Endothelial cell (in vitro differentiated cells): ENCODE results near the gene FRMD4A. TPM values are rescaled to one million over a fixed set of nuclear protein-coding genes. Genes with fewer than 3 reads are reported as not detected.
A peak's percentile ranks its signal among the peaks of the same experiment; 100 is the strongest.

Source experiments
- DNase-seq: peaks from one replicate; pipeline ENCODE4 v3.0.0; 2021; ENCODE audit warnings: low spot score
- H3K27ac Mint-ChIP-seq: one replicate; pipeline ENCODE4 v1.8.0; 2021; ENCODE audit warnings: mixed read lengths, inconsistent platforms; ENCODE audit not compliant: unreplicated experiment
- H3K27me3 Mint-ChIP-seq: one replicate; pipeline ENCODE4 v1.8.0; 2021; ENCODE audit warnings: mild to moderate bottlenecking, moderate library complexity, mixed read lengths, inconsistent platforms; ENCODE audit not compliant: unreplicated experiment
- H3K36me3 Mint-ChIP-seq: one replicate; pipeline ENCODE4 v1.8.0; 2021; ENCODE audit warnings: mild to moderate bottlenecking, low read depth, mixed read lengths, inconsistent platforms; ENCODE audit not compliant: unreplicated experiment
- H3K4me1 Mint-ChIP-seq: one replicate; pipeline ENCODE4 v1.8.0; 2021; ENCODE audit warnings: mild to moderate bottlenecking, mixed read lengths, inconsistent platforms; ENCODE audit not compliant: unreplicated experiment
- H3K4me3 Mint-ChIP-seq: one replicate; pipeline ENCODE4 v1.8.0; 2021; ENCODE audit warnings: mild to moderate bottlenecking, mixed read lengths, inconsistent platforms; ENCODE audit not compliant: unreplicated experiment
- H3K9me3 Mint-ChIP-seq: one replicate; pipeline ENCODE4 v1.8.0; 2021; ENCODE audit warnings: mixed read lengths, inconsistent platforms; ENCODE audit not compliant: unreplicated experiment
- total RNA-seq: library from RNA; stranded (reverse); fragmentation: NEBNext Ultra II Directional; extraction: Animal tissue kit (Norgen Biotek cat#: 25700); gene quantifications from one replicate; pipeline ENCODE4 v1.2.1, GENCODE V29; 2021; ENCODE audit not compliant: unreplicated experiment
- TF ChIP-seq, protein P1 (sequence below): fragments of 200-600 bp; sonication (generic); IDR thresholded peaks from one replicate; pipeline ENCODE4 v1.5.0; 2021; ENCODE audit warnings: antibody characterized with exemption; ENCODE audit not compliant: unreplicated experiment

The FRMD4A gene
- total RNA-seq, 1 donor from 2014 or later = 68.9 TPM

DNA sequence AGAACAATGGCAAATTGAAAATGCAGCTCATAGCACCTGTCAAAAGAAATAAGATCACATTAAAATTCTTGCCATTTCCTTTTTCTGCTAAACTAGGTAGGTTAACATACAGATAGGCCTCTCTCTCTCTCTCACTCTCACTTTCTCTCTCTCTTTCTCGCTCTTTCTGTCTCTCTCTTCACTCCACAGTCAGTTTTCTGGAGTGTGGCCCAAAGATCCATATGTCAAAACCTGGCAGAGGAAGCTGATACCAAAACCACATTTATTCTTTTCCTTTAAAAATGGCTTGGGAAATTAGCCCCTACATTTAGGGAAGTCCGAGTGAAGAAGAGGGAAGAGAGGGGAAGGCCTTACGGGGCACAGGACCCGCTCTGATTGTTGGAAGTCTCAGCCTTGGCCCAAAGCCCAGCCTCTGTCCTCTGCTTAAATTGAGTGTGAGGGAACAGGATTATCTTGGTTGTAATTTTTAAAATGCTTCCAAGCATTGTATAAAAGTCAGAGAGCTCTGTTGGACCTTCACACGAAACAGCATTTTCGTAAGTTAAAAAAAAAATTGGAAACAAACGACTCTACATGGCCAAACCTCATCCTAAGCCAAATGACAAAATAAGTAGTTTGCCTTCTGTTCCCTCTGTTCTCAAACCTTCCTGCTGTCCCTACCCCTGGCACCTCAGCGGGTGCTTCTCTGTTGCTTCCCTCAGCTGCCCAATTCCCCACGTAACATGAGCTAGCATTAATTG lies 83.2 kb downstream of the FRMD4A start:
- Mint-ChIP-seq H3K27ac (no peak overlapping the region), H3K4me3 (no peak overlapping the region)
- DNase-seq = no peak

DNA sequence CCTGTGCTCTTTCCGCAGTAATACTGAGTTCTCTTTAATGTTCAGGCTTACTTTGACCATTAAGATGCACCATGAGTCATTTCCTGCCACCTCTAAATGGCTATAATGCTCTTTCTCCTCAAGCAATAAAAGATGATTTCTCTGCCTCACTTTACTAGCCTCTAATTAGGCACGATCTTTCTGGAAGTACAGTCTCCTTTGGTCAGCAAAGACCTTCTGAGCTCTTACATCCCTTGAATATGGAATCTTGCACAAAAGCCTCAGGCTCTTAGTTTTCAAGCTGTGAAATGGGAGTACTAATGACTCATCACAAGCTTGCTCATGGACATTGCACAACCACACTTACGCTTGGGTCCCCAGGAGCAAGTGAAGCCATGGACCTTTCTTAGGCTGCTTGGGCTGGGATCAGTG lies 85.9 kb downstream of the FRMD4A start:
- DNase-seq = no peak
- Mint-ChIP-seq H3K27ac (no peak overlapping the region), H3K27me3 (peaks cover 2% of the 10 kb centered on the region), H3K9me3 (no peaks in the 10 kb centered on the region), H3K4me3 (no peak overlapping the region), H3K36me3 (no peaks in the 10 kb centered on the region), H3K4me1 (no peaks in the 10 kb centered on the region)
- TF ChIP-seq, protein P1, sequence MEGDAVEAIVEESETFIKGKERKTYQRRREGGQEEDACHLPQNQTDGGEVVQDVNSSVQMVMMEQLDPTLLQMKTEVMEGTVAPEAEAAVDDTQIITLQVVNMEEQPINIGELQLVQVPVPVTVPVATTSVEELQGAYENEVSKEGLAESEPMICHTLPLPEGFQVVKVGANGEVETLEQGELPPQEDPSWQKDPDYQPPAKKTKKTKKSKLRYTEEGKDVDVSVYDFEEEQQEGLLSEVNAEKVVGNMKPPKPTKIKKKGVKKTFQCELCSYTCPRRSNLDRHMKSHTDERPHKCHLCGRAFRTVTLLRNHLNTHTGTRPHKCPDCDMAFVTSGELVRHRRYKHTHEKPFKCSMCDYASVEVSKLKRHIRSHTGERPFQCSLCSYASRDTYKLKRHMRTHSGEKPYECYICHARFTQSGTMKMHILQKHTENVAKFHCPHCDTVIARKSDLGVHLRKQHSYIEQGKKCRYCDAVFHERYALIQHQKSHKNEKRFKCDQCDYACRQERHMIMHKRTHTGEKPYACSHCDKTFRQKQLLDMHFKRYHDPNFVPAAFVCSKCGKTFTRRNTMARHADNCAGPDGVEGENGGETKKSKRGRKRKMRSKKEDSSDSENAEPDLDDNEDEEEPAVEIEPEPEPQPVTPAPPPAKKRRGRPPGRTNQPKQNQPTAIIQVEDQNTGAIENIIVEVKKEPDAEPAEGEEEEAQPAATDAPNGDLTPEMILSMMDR = no peak

More for the DNA sequence above, 83.2 kb downstream of the FRMD4A start:
- TF ChIP-seq, protein P1 = no peak
- H3K27me3 Mint-ChIP-seq = peaks cover 2% of the 10 kb centered on the region
- H3K4me1 Mint-ChIP-seq = no peaks in the 10 kb centered on the region
- H3K36me3 Mint-ChIP-seq = no peaks in the 10 kb centered on the region
- no peaks in the 10 kb centered on the region for H3K9me3 Mint-ChIP-seq

DNA sequence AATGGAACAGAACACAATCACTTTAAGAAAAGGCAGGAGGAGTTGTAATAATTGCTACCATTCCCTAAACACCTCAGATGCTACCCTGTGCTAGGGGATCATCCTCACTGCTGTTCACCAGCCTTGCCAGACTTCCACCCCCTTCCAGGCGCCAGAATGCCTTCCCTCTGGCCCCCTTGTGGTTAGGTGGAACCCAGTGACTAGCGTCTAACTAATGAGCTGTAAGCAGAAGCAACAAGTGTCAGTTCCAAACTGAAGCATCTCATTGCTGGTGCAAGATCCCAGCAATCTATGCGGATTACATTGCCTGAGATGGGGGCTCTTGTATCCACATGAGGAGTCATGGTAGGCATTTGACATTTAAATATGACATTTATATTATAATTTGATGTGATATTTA lies 86.6 kb downstream of the FRMD4A start:
- Mint-ChIP-seq H3K4me1 (no peaks in the 10 kb centered on the region), H3K27me3 (peaks cover 2% of the 10 kb centered on the region), H3K27ac (no peak overlapping the region), H3K4me3 (no peak overlapping the region), H3K9me3 (no peaks in the 10 kb centered on the region), H3K36me3 (no peaks in the 10 kb centered on the region)
- peak; percentile 8 for DNase-seq
- TF ChIP-seq, protein P1 = peak; percentile 11

DNA sequence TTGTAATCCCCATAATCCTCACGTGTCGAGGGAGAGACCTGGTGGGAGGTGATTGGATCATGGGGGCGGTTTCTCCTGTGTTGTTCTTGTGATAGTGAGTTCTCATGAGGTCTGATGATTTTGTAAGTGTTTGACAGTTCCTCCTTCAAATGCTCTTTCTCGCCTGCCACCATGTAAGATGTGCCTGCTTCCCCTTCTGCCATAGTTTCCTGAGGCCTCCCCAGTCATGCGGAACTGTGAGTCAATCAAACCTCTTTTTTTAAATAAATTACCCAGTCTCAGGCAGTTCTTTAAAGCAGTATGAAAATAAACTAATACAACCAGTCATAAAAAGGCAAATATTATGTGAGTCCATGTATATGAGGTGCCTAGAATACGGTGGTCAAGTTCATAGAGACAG lies 87.5 kb downstream of the FRMD4A start:
- H3K4me3 Mint-ChIP-seq = no peak overlapping the region
- H3K27me3 Mint-ChIP-seq = peaks cover 2% of the 10 kb centered on the region
- no peaks in the 10 kb centered on the region for H3K9me3 Mint-ChIP-seq
- H3K4me1 Mint-ChIP-seq = no peaks in the 10 kb centered on the region
- no peak for DNase-seq
- TF ChIP-seq, protein P1 = no peak
- H3K36me3 Mint-ChIP-seq = no peaks in the 10 kb centered on the region
- no peak overlapping the region for H3K27ac Mint-ChIP-seq

DNA sequence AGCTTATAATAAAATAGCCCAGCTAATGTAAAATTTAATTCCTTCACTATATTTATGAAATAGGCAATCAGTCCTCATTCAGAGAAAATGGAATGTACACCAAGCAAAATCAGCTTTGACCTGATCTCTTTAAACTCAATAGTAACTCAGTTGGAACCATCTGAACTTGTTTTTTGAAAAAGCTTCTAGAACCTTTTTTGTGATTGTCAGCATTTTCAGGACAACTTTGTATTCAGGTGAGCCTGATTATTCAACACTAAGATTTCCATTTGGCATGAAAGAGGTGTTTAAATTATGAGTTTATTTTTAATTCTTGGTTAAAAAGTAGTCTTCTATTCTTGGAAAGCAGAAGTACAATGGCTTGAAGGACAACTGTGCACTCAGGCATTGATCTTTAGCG lies 89.5 kb downstream of the FRMD4A start:
- DNase-seq = no peak
- no peaks in the 10 kb centered on the region for H3K9me3 Mint-ChIP-seq
- H3K36me3 Mint-ChIP-seq = no peaks in the 10 kb centered on the region
- no peak overlapping the region for H3K4me3 Mint-ChIP-seq
- TF ChIP-seq, protein P1 = no peak
- H3K4me1 Mint-ChIP-seq = no peaks in the 10 kb centered on the region
- H3K27me3 Mint-ChIP-seq = peaks cover 4% of the 10 kb centered on the region
- no peak overlapping the region for H3K27ac Mint-ChIP-seq
